Vagina (tissue), 2 donors: Measurements from ENCODE around the gene CLIP3. TPM values are rescaled to one million over a fixed set of nuclear protein-coding genes. Genes with fewer than 3 reads are reported as not detected.

Experiments
- DNase-seq, 2 donors: peaks; one replicate each; pipeline ENCODE4 v3.0.0-alpha.2; 2017; ENCODE audit errors: extremely low spot score in 2 of 2
- H3K27ac ChIP-seq: fragments of 200-600 bp; sonication (generic); one replicate; pipeline ENCODE4 v1.5.1; 2019
- H3K27me3 ChIP-seq: fragments of 200-600 bp; sonication (generic); one replicate; pipeline ENCODE4 v1.5.1; 2019
- H3K36me3 ChIP-seq, 2 donors: fragments of 200-600 bp; sonication (generic); one replicate each; pipeline ENCODE4 v1.5.1; 2017 to 2019
- H3K4me1 ChIP-seq: fragments of 200-600 bp; sonication (generic); one replicate; pipeline ENCODE4 v1.5.1; 2019
- H3K4me3 ChIP-seq, 2 donors: fragments of 200-600 bp; sonication (generic); 1 replicate in 1 of 2; 2 replicates in 1 of 2; pipeline ENCODE4 v1.5.1; 2016 to 2019
- H3K9me3 ChIP-seq: fragments of 200-600 bp; sonication (generic); one replicate; pipeline ENCODE4 v1.5.1; 2019
- CTCF ChIP-seq, 3 experiments: fragments of 450-650 bp in 2 of 3; fragments of 200-600 bp in 1 of 3; sonication (generic) in 1 of 3; IDR thresholded peaks; one replicate each; pipeline ENCODE4 v1.5.1; 2017 to 2019; ENCODE audit warnings: antibody characterized with exemption in 3 of 3, mild to moderate bottlenecking in 2 of 3, moderate library complexity in 2 of 3
- POLR2A ChIP-seq, 2 donors: fragments of 450-650 bp; IDR thresholded peaks; one replicate each; pipeline ENCODE4 v1.6.1; 2017; ENCODE audit warnings: antibody characterized with exemption in 2 of 2, mild to moderate bottlenecking in 2 of 2, moderate library complexity in 2 of 2
- POLR2AphosphoS5 ChIP-seq, 2 donors: sonication (generic); formaldehyde crosslinking; IDR thresholded peaks; one replicate each; pipeline ENCODE4 v1.9.0; 2017; ENCODE audit warnings: antibody characterized with exemption in 2 of 2, mild to moderate bottlenecking in 2 of 2, low read depth in 1 of 2; ENCODE audit not compliant: insufficient read depth in 1 of 2
- intact Hi-C: fragments of 100-400 bp; cut with DNase I; formaldehyde crosslinking; loops from one replicate; pipeline ENCODE4 v1.15.1; 2023
- total RNA-seq: library from RNA; depleted of rRNA; stranded (reverse); fragments of >200 nt; gene quantifications from one replicate; pipeline ENCODE4 v1.2.3, GENCODE V29; 2016

Gene CLIP3
- total RNA-seq, 1 donor from 2014 or later = 31.9 TPM

DNA sequence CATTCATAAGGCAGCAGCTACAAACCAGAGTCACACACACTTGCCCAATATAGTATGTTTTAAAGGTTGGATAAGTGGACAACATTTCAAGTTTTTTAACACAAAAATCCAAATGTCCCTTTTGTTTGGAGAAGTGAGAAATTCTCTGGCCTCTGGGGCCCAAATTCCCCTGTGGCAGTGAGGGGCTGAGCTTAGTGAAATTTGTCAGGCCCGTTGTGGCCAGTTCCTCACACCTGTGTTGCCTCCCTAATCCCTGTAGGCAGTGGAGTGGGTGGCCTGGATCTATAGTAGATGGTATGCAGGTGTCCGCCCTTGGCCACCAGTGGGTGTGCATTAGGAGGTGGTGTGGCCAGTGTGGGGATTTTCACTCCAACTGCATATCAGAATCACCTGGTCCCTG lies 28.7 kb upstream of the CLIP3 start:
- DNase-seq = no peak
- no peak for TF ChIP-seq POLR2A (IDR thresholded peaks at IDR 0.05)
- TF ChIP-seq POLR2AphosphoS5 (IDR thresholded peaks at IDR 0.05; ENCODE audit: insufficient read depth in 1 of 2, low read depth in 1 of 2) = no peak
- TF ChIP-seq CTCF (IDR thresholded peaks at IDR 0.05) = no peak
- no peaks in the 10 kb centered on the region for H3K36me3 ChIP-seq
- H3K4me3 ChIP-seq = no peak overlapping the region
- H3K9me3 ChIP-seq = no peaks in the 10 kb centered on the region
- intact Hi-C loops = no loop called here
- H3K27me3 ChIP-seq = no peaks in the 10 kb centered on the region
- no peak overlapping the region for H3K27ac ChIP-seq
- H3K4me1 ChIP-seq = no peaks in the 10 kb centered on the region

- Histone ChIP-seq H3K9me3 (no peaks in the 10 kb centered on the region), H3K4me3 (no peak overlapping the region), H3K27me3 (no peaks in the 10 kb centered on the region), H3K27ac (no peak overlapping the region), H3K4me1 (peaks cover 2% of the 10 kb centered on the region), H3K36me3 (no peaks in the 10 kb centered on the region)
- no peak for DNase-seq
- TF ChIP-seq POLR2AphosphoS5 (IDR thresholded peaks at IDR 0.05; ENCODE audit: insufficient read depth in 1 of 2, low read depth in 1 of 2) (no peak), CTCF (IDR thresholded peaks at IDR 0.05) (peak in 1 of 3 experiments; percentile 26), POLR2A (IDR thresholded peaks at IDR 0.05) (no peak)
- intact Hi-C loops = no loop called here
Measured at GRCh38 chr19:36060430-36060829, 27.8 kb upstream of the CLIP3 start.

DNA sequence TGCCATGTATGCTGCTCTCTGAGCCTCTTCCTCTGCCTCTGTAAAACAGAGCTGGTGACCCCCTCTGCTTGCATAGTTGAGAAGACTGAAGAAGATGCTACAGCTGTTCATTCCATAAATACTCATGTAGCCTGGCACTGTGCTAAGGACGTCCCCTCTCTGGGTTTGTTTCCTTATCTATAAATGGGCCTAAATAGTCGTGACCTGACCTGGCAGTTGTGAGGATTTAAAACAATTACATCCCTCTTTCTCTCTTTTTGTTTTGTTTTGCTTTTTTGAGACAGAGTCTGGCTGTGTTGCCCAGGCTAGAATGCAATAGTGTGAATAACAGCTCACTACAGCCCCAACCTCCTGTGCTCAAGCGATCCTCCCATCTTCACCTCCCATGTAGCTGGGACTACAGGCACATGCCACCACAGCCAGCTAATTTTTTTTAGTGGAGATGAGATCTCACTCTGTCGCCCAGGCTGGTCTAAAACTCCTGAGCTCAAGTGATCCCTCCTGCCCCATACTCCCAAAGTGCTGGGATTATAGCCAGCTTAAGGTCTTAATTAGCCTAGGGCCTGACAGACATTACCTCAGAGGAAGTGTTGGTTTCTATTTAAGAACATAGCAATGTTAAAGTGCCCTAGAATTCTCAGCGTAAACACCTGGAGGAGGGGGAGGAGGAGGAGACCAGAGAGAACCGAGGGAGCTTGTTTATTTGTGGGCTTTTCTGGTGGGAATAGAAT lies 26.7 kb upstream of the CLIP3 start:
- Histone ChIP-seq H3K27ac (no peak overlapping the region), H3K4me3 (no peak overlapping the region), H3K36me3 (no peaks in the 10 kb centered on the region), H3K27me3 (no peaks in the 10 kb centered on the region), H3K4me1 (peaks cover 9% of the 10 kb centered on the region), H3K9me3 (no peaks in the 10 kb centered on the region)
- no peak for TF ChIP-seq POLR2AphosphoS5 (IDR thresholded peaks at IDR 0.05; ENCODE audit: insufficient read depth in 1 of 2, low read depth in 1 of 2)
- TF ChIP-seq POLR2A (IDR thresholded peaks at IDR 0.05) = no peak
- TF ChIP-seq CTCF (IDR thresholded peaks at IDR 0.05) = no peak
- intact Hi-C loops = loop anchor here (10.0 kb wide), 1 partner anchor 55 kb away; the partner anchor contains the start of genes OVOL3, POLR2I and TBCB
- no peak for DNase-seq

GRCh38 chr19:36058481-36059179 lies 26.0 kb upstream of the CLIP3 start:
- H3K27me3 ChIP-seq = no peaks in the 10 kb centered on the region
- no peak overlapping the region for H3K27ac ChIP-seq
- TF ChIP-seq POLR2A (IDR thresholded peaks at IDR 0.05) (no peak), POLR2AphosphoS5 (IDR thresholded peaks at IDR 0.05; ENCODE audit: insufficient read depth in 1 of 2, low read depth in 1 of 2) (no peak), CTCF (IDR thresholded peaks at IDR 0.05) (no peak)
- H3K4me1 ChIP-seq = peaks cover 9% of the 10 kb centered on the region
- intact Hi-C loops = loop anchor here (10.0 kb wide), 1 partner anchor 56 kb away; the partner anchor contains the start of genes OVOL3, POLR2I and TBCB
- no peaks in the 10 kb centered on the region for H3K36me3 ChIP-seq
- no peak for DNase-seq
- no peak overlapping the region for H3K4me3 ChIP-seq
- H3K9me3 ChIP-seq = no peaks in the 10 kb centered on the region
